Mesothelial cell of epicardium (in vitro differentiated cells): ENCODE data around the gene CCL18. TPM values are rescaled to one million over a fixed set of nuclear protein-coding genes. Genes with fewer than 3 reads are reported as not detected.
"Not testable (repeated sequence)": the region's sequence is repeated elsewhere in the genome, so short reads cannot be mapped to it uniquely, and the experiment has no call there.

Source experiments
- DNase-seq, 2 experiments: peaks; one replicate each; pipeline ENCODE4 v3.0.0; 2021; ENCODE audit warnings: low spot score in 2 of 2; ENCODE audit not compliant: unreplicated experiment in 2 of 2
- H3K27ac Mint-ChIP-seq: 2 replicates; pipeline ENCODE4 v1.8.0; 2021; ENCODE audit warnings: mixed read lengths
- H3K27me3 Mint-ChIP-seq: 2 replicates; pipeline ENCODE4 v1.8.0; 2021; ENCODE audit warnings: low read depth, mixed read lengths
- H3K36me3 Mint-ChIP-seq: 2 replicates; pipeline ENCODE4 v1.8.0; 2021; ENCODE audit warnings: mixed read lengths
- H3K4me1 Mint-ChIP-seq: 2 replicates; pipeline ENCODE4 v1.8.0; 2021; ENCODE audit warnings: mixed read lengths
- H3K4me3 Mint-ChIP-seq: 2 replicates; pipeline ENCODE4 v1.8.0; 2021; ENCODE audit warnings: mild to moderate bottlenecking, moderate library complexity, mixed read lengths
- H3K9me3 Mint-ChIP-seq: 2 replicates; pipeline ENCODE4 v1.8.0; 2021; ENCODE audit warnings: mixed read lengths
- total RNA-seq: library from RNA; stranded (reverse); gene quantifications from 3 replicates; pipeline ENCODE4 v1.2.1, GENCODE V29; 2021
- TF ChIP-seq, protein P1 (sequence below): fragments of 200-600 bp; sonication (generic); IDR thresholded peaks from one replicate; pipeline ENCODE4 v1.5.0; 2021; ENCODE audit warnings: antibody characterized with exemption; ENCODE audit not compliant: unreplicated experiment

CCL18 gene
- total RNA-seq, 1 donor from 2014 or later: not detected

- Mint-ChIP-seq H3K27ac (no peak overlapping the region), H3K36me3 (no peaks in the 10 kb centered on the region), H3K4me1 (no peaks in the 10 kb centered on the region), H3K27me3 (peaks cover 69% of the 10 kb centered on the region), H3K4me3 (no peak overlapping the region), H3K9me3 (no peaks in the 10 kb centered on the region)
- TF ChIP-seq, protein P1, sequence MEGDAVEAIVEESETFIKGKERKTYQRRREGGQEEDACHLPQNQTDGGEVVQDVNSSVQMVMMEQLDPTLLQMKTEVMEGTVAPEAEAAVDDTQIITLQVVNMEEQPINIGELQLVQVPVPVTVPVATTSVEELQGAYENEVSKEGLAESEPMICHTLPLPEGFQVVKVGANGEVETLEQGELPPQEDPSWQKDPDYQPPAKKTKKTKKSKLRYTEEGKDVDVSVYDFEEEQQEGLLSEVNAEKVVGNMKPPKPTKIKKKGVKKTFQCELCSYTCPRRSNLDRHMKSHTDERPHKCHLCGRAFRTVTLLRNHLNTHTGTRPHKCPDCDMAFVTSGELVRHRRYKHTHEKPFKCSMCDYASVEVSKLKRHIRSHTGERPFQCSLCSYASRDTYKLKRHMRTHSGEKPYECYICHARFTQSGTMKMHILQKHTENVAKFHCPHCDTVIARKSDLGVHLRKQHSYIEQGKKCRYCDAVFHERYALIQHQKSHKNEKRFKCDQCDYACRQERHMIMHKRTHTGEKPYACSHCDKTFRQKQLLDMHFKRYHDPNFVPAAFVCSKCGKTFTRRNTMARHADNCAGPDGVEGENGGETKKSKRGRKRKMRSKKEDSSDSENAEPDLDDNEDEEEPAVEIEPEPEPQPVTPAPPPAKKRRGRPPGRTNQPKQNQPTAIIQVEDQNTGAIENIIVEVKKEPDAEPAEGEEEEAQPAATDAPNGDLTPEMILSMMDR: no peak
- DNase-seq: no peak
Measured at GRCh38 chr17:36106493-36106835, 42.4 kb downstream of the CCL18 start.

GRCh38 chr17:36107660-36108059 lies 43.6 kb downstream of the CCL18 start:
- Mint-ChIP-seq H3K4me3 (no peak overlapping the region), H3K9me3 (peaks cover 8% of the 10 kb centered on the region), H3K36me3 (no peaks in the 10 kb centered on the region), H3K4me1 (no peaks in the 10 kb centered on the region), H3K27ac (no peak overlapping the region), H3K27me3 (peaks cover 70% of the 10 kb centered on the region)
- DNase-seq: no peak
- TF ChIP-seq, protein P1: no peak

DNA sequence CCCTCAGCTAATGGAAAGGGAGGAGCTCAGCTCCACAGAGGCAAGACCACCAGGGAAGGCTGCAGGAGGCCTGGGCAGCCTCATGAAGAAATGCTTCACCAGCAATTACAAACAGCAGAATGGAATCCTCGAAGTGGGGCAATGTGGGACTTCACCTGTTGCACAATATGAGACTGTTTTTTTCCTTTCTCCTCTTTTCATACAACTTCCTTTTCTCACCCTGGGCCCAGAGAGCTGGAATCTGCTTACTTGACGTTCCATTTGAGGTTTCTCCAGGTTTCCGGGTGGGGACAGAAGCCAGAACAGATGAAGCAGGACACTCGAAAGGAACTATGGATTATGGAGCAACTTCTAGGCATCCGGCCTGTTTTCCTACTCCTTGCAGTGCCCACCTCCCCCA lies 44.2 kb downstream of the CCL18 start:
- peaks cover 67% of the 10 kb centered on the region for H3K27me3 Mint-ChIP-seq
- not testable (repeated sequence) for H3K36me3 Mint-ChIP-seq, H3K4me1 Mint-ChIP-seq, H3K27ac Mint-ChIP-seq, H3K4me3 Mint-ChIP-seq, H3K9me3 Mint-ChIP-seq, DNase-seq

DNA sequence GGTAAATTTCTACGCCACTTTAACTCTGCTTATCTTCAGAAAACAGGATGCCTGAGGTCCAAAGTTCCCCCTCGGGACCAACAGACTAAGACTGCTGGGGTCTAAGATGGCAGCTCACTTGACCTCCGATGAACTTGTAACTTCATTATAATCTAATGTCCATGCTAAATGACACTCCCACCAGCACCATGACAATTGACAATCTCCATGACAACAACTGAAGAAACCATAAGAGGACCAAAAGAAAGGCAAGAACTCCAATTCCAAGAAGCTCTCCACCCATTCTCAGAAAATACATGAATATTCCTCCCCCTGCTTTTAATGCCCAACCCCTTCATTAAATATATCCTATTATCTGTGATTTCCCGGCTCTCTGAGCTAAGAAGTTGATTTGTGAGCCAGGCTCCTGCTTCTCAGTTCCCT lies 47.0 kb downstream of the CCL18 start:
- TF ChIP-seq, protein P1: no peak
- Mint-ChIP-seq H3K4me3 (no peak overlapping the region), H3K4me1 (no peaks in the 10 kb centered on the region), H3K27me3 (peaks cover 48% of the 10 kb centered on the region), H3K36me3 (no peaks in the 10 kb centered on the region), H3K9me3 (peaks cover 14% of the 10 kb centered on the region), H3K27ac (no peak overlapping the region)
- DNase-seq: no peak

GRCh38 chr17:36112572-36112971 lies 48.5 kb downstream of the CCL18 start:
- Mint-ChIP-seq H3K36me3 (no peaks in the 10 kb centered on the region), H3K4me1 (peaks cover 5% of the 10 kb centered on the region), H3K4me3 (no peak overlapping the region), H3K27me3 (peaks cover 35% of the 10 kb centered on the region), H3K27ac (no peak overlapping the region), H3K9me3 (peaks cover 14% of the 10 kb centered on the region)
- TF ChIP-seq, protein P1: no peak
- DNase-seq: no peak

DNA sequence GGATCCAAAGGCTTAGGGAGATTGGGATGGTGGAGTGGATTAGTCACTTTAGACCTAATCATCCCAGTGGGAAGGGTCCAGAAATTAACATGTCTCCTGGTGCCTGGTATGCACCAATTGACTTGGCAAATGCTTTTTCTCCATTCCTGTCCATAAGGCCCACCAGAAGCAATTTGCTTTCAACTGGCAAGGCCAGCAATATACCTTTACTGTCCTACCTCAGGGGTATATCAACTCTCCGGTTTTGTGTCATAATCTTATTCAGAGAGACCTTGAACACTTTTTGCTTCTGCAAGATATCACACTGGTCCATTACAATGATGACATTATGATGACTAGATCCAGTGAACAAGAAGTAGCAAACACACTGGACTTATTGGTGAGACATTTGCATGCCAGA lies 49.1 kb downstream of the CCL18 start:
- H3K4me1 Mint-ChIP-seq, H3K4me3 Mint-ChIP-seq, H3K36me3 Mint-ChIP-seq, DNase-seq, H3K27ac Mint-ChIP-seq: not testable (repeated sequence)
- Mint-ChIP-seq H3K27me3 (peaks cover 29% of the 10 kb centered on the region), H3K9me3 (peaks cover 14% of the 10 kb centered on the region)

DNA sequence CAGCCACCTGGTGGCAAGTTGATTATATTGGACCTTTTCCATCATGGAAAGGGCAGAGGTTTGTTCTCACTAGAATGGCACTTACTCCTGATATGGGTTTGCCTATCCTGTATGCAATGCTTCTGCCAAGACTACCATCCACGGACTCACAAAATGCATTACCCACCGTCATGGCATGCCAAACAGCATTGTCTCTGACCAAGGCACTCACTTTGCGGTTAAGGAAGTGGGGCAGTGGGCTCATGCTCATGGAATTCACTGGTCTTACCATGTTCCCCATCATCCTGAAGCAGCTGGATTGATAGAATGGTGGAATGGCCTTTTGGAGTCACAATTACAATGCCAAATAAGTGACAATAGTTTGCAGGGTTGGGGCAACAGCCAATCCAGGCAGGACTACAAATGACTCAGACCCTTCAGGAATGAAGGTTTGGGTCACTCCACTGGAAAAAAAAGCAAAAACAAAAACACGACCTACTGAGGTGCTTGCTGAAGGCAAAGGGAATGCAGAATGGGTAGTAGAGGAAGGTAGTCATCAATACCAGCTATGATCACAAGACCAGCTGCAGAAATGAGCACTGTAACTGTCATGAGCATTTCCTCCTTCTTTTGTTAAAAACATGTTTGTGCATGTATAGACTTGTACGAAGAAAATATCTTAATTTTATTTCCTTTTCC lies 51.0 kb downstream of the CCL18 start:
- H3K27me3 Mint-ChIP-seq: peaks cover 13% of the 10 kb centered on the region
- peaks cover 14% of the 10 kb centered on the region for H3K9me3 Mint-ChIP-seq
- not testable (repeated sequence) for H3K27ac Mint-ChIP-seq, H3K4me1 Mint-ChIP-seq, H3K36me3 Mint-ChIP-seq, DNase-seq, H3K4me3 Mint-ChIP-seq

- not testable (repeated sequence) for DNase-seq, H3K27ac Mint-ChIP-seq, H3K4me3 Mint-ChIP-seq, H3K36me3 Mint-ChIP-seq, H3K4me1 Mint-ChIP-seq
- Mint-ChIP-seq H3K27me3 (peaks cover 13% of the 10 kb centered on the region), H3K9me3 (peaks cover 14% of the 10 kb centered on the region)
Measured at GRCh38 chr17:36115649-36115977, 51.5 kb downstream of the CCL18 start.
